MCF 10A (cell line): ENCODE measurements around the gene SOX10. TPM values are rescaled to one million over a fixed set of nuclear protein-coding genes. Genes with fewer than 3 reads are reported as not detected.

Experiments
- Bru-seq: library from RNA; stranded (reverse); fragments of 400-500 nt; gene quantifications from one replicate; lab custom pipeline; 2021; lab: Mats Ljungman, UMichigan
- BruChase-seq, 2 experiments: library from RNA; stranded (reverse); fragments of 400-500 nt; gene quantifications; one replicate each; lab custom pipeline; 2021; lab: Mats Ljungman, UMichigan
- BruUV-seq: library from RNA; stranded (reverse); fragments of 400-500 nt; replicated peaks from 2 replicates; lab custom pipeline; 2021; lab: Mats Ljungman, UMichigan
- CTCF ChIA-PET: fragments of 300-600 bp; sonication (Branson Sonifier 250); formaldehyde crosslinking; extraction: SDS; loops from one replicate; lab custom pipeline; 2021; ENCODE audit warnings: antibody characterized with exemption, inconsistent platforms; lab: Yijun Ruan, JAX
- POLR2A ChIA-PET: fragments of 300-600, 350-650 bp; sonication (Branson Sonifier 250); formaldehyde crosslinking; extraction: SDS; loops from one replicate; lab custom pipeline; 2020; ENCODE audit warnings: antibody characterized with exemption, inconsistent platforms; lab: Yijun Ruan, JAX
- DNase-seq: peaks from one replicate; pipeline ENCODE4 v3.0.0-alpha.2; 2018; ENCODE audit not compliant: unreplicated experiment
- H3K27ac Mint-ChIP-seq: one replicate; pipeline ENCODE4 v1.8.0; 2022; ENCODE audit warnings: mild to moderate bottlenecking, low read depth, mixed read lengths; ENCODE audit not compliant: unreplicated experiment
- H3K27me3 Mint-ChIP-seq: one replicate; pipeline ENCODE4 v1.8.0; 2022; ENCODE audit warnings: mixed read lengths; ENCODE audit not compliant: insufficient read depth, unreplicated experiment
- H3K36me3 Mint-ChIP-seq: one replicate; pipeline ENCODE4 v1.8.0; 2022; ENCODE audit warnings: mild to moderate bottlenecking, moderate library complexity, mixed read lengths; ENCODE audit not compliant: insufficient read depth, unreplicated experiment
- H3K4me1 Mint-ChIP-seq: one replicate; pipeline ENCODE4 v1.8.0; 2022; ENCODE audit warnings: mixed read lengths; ENCODE audit not compliant: insufficient read depth, unreplicated experiment
- H3K4me3 Mint-ChIP-seq: one replicate; pipeline ENCODE4 v1.8.0; 2022; ENCODE audit warnings: mild to moderate bottlenecking, moderate library complexity, mixed read lengths; ENCODE audit not compliant: unreplicated experiment
- H3K9me3 Mint-ChIP-seq: one replicate; pipeline ENCODE4 v1.8.0; 2022; ENCODE audit warnings: mixed read lengths; ENCODE audit not compliant: unreplicated experiment
- CTCF ChIP-seq: fragments of 200-600 bp; IDR thresholded peaks from one replicate; pipeline ENCODE4 v1.8.0; 2022; ENCODE audit warnings: antibody characterized with exemption, mild to moderate bottlenecking; ENCODE audit not compliant: unreplicated experiment
- intact Hi-C: fragments of 100-400 bp; cut with micrococcal nuclease; formaldehyde crosslinking; loops from 2 replicates; pipeline ENCODE4 v1.14.1; 2022
- long read RNA-seq: library from polyadenylated mRNA; stranded (forward); transcript quantifications from one replicate; pipeline ENCODE4 v2.0.0, GENCODE V29; 2022
- total RNA-seq: library from RNA; stranded (reverse); gene quantifications from 2 replicates; pipeline ENCODE4 v1.2.3, GENCODE V29; 2022

The SOX10 gene
- total RNA-seq: not detected in 2 replicates
- Bru-seq, nascent RNA: not detected
- not detected for BruChase-seq, experiment 1, labeled RNA remaining after a 6-hour chase
- not detected for BruChase-seq, experiment 2, labeled RNA remaining after a 2-hour chase
- long read RNA-seq: 0 reads

- Mint-ChIP-seq H3K36me3 (no peaks in the 10 kb centered on the region), H3K9me3 (no peaks in the 10 kb centered on the region), H3K4me3 (no peak within 1 kb of the TSS), H3K27me3 (no peaks in the 10 kb centered on the region), H3K27ac (no peak within 1 kb of the TSS), H3K4me1 (no peaks in the 10 kb centered on the region)
- TF ChIP-seq CTCF: no peak
- DNase-seq: no peak
- intact Hi-C loops: no loop called here
- no TSS peak for BruUV-seq
- ChIA-PET POLR2A (no interaction called here), CTCF (interaction anchor here (0.7 to 1.3 kb wide), 2 partner anchors 16 to 18 kb away, joined by 6 read pairs; no protein-coding TSS in a partner anchor)
Observed at GRCh38 chr22:37983860-37984791, at the start of gene SOX10. Gene SOX10, minus strand, starts transcription at chr22:37984555. Its CDS starts 771 bp downstream, at chr22:37983784.

GRCh38 chr22:38033522-38034277 lies 49.3 kb upstream of the SOX10 start:
- Mint-ChIP-seq H3K4me1 (peaks cover 24% of the 10 kb centered on the region), H3K36me3 (peaks cover 4% of the 10 kb centered on the region), H3K27me3 (no peaks in the 10 kb centered on the region), H3K4me3 (no peak overlapping the region), H3K27ac (no peak overlapping the region), H3K9me3 (no peaks in the 10 kb centered on the region)
- no peak for TF ChIP-seq CTCF
- DNase-seq: no peak
- POLR2A ChIA-PET: interaction anchor here (0.6 to 1.7 kb wide), 5 partner anchors 24 to 471 kb away, joined by 3 to 5 read pairs (median 3); partner anchors contain the start of gene PICK1
- no TSS peak for BruUV-seq
- intact Hi-C loops: no loop called here
- CTCF ChIA-PET: interaction anchor here (0.5 to 0.8 kb wide), 2 partner anchors 18 to 80 kb away, joined by 3 read pairs; no protein-coding TSS in a partner anchor

- Mint-ChIP-seq H3K9me3 (no peaks in the 10 kb centered on the region), H3K36me3 (peaks cover 4% of the 10 kb centered on the region), H3K4me3 (no peak overlapping the region), H3K27ac (no peak overlapping the region), H3K4me1 (peaks cover 24% of the 10 kb centered on the region), H3K27me3 (no peaks in the 10 kb centered on the region)
- no TSS peak for BruUV-seq
- CTCF ChIA-PET: no interaction called here
- peak; percentile 62 for DNase-seq
- intact Hi-C loops: no loop called here
- POLR2A ChIA-PET: no interaction called here
- TF ChIP-seq CTCF: no peak
Observed at GRCh38 chr22:38032681-38033521, 48.5 kb upstream of the SOX10 start.
